GM12872 (cell line): Measurements from ENCODE around the gene EN1.

Experiments
- CTCF ChIP-seq: IDR thresholded peaks from 3 replicates; pipeline ENCODE4 v1.5.1; 2011; ENCODE audit warnings: low read depth, mild to moderate bottlenecking, low read length, moderate library complexity; ENCODE audit not compliant: insufficient read depth

The EN1 gene

GRCh38 chr2:118860506-118860905, 13.1 kb upstream of the EN1 start:
- no peak for TF ChIP-seq CTCF

- TF ChIP-seq CTCF: no peak
These were observed 11.8 kb upstream of the EN1 start for GRCh38 chr2:118859157-118859770.

GRCh38 chr2:118858485-118859156, 11.2 kb upstream of the EN1 start:
- no peak for TF ChIP-seq CTCF

GRCh38 chr2:118857677-118858484, 10.4 kb upstream of the EN1 start:
- no peak for TF ChIP-seq CTCF

GRCh38 chr2:118856978-118857676, 9.7 kb upstream of the EN1 start:
- TF ChIP-seq CTCF: no peak

DNA sequence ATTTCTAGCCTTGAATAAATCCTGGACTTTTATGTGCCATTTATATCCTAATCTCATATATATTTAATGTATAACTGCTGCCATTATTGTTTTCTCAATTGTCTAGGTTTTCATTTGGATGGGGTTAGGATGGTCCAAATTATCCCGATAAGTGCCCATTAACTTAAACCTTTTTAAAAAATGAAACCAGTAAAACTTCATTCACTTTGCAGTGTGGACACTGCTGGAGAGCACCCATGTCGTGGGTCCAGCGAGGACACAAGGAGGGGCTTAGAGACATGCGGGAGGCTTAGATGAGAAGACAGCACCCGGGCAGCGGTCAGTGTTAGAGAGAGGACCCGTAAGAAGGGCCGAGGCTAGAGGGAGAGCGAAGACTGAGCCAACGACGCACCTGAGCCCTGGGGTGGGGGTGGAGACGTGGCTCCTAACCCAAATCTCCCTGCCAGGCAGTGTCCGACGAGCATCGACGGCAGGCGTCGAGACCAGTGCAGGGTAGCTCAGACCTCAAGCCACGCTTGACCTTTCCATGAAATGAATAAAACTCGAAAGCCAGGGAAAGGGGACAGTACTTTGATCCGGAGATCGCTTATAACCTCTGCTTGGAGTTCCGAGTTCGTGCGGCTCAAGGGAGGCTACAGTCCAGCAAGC, 9.0 kb upstream of the EN1 start:
- no peak for TF ChIP-seq CTCF
